Neural progenitor cell (in vitro differentiated cells): ENCODE results near the gene GATA5.

Source experiments
- CTCF ChIP-seq: fragments of 200-600 bp; sonication (generic); IDR thresholded peaks from 2 replicates; pipeline ENCODE4 v1.5.1; 2017; ENCODE audit warnings: antibody characterized with exemption, mild to moderate bottlenecking
- EZH2 ChIP-seq: fragments of 200-600 bp; sonication (generic); IDR thresholded peaks from 2 replicates; pipeline ENCODE4 v1.6.1; 2017; ENCODE audit warnings: antibody characterized with exemption, mild to moderate bottlenecking, moderate library complexity

- TF ChIP-seq CTCF = no peak
- TF ChIP-seq EZH2 = no peak
Measured at GRCh38 chr20:62470001-62470400, 5.8 kb downstream of the GATA5 start.
